HG03066 (cell line): Measurements from ENCODE around the gene ANO6.
A peak's percentile ranks its signal among the peaks of the same experiment; 100 is the strongest.
"Not testable (repeated sequence)": the region's sequence is repeated elsewhere in the genome, so short reads cannot be mapped to it uniquely, and the experiment has no call there.

ENCODE experiments used
- ATAC-seq: cut with Tn5 transposase; IDR thresholded peaks from one replicate; pipeline ENCODE4 v1.9.1; 2021; ENCODE audit warnings: low read depth; ENCODE audit not compliant: unreplicated experiment

Gene ANO6

DNA sequence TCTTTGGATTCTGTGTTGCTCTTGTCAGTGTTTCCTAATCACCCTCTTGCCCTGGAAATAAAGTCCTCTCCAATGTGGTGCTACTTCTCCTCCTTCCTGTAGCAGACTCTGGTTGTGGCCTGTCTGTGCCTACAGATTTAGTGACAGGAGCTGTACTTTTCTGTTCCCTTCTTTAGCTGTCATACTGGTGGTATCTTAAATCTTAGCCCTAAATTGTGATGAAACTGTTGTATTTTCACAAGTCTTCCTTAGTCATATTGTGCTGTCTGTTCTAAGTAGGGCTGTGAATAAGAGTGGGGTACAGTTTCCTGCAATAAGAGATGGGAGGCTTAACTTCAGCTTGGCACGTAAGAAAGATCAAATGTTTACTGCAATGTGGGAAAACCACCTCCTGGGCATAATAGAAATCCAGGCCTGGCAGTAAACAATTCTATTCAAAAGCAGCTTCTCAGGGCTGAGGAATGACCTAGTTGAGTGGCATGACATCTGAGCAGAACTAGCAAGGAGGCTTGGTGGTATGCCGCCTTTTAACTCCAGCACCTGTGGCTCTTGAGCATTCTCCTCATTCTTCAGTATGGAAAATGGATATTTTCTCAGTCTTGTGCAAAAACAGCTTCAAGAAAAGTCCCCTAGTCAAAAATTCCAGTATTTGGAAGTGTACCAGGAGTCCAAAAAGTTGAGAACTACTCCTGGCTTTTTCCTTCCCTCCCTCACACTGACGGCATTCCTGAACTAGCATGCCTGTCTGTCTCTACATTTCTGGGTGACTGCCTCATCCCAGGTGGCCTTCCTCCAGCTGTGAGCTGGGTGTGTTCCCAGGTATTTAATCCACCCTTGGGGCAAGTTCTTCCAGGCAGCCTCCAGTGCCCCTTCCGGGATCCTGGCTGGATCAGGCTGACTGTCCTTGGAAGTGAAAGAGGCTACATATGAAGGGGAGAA lies 19.5 kb downstream of the ANO6 start:
- ATAC-seq: no peak

DNA sequence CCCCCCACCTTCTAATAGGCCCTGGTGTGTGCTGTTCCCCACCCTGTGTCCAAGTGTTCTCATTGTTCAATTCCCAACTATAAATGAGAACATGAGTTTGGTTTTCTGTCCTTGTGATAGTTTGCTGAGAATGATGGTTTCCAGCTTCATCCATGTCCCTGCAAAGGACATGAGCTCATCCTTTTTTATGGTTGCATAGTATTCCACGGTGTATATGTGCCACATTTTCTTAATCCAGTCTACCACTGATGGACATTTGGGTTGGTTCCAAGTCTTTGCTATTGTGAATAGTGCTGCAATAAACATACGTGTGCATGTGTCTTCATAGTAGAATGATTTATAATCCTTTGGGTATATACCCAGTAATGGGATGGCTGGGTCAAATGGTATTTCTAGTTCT lies 20.5 kb downstream of the ANO6 start:
- not testable (repeated sequence) for ATAC-seq

DNA sequence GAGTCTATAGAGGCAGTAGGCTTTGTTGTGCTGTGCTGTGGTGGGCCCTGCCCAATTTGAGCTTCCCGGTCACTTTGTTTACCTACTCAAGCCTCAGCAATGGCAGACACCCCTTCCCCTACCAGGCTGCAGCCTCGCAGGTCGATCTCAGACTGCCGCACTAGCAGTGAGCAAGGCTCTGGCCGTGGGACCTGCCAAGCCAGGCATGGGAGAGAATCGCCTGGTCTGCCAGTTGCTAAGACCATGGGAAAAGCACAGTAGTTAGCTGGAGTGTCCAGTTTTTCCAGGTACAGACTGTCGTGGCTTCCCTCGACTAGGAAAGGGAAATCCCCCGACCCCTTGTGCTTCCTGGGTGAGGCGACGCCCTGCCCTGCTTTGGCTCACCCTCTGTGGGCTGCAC lies 26.3 kb downstream of the ANO6 start:
- no peak for ATAC-seq

DNA sequence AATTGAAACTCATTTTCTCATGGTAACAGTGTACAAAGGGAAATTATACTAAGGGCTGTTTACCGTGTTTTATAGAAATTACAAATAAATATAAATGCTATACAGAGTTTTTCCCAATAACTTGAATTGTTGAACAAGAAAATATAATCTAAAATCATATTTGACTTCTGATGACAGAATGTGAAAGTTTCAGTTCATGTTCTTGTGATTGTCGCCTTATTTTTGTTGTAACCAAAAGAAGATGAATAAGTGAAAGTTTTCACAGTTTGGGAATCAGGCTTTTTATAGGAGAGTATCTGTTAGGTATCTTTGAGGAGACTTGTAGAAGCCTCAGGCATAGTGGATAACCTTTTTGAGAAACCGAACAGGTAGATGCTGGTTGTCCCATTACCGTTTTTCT lies 28.1 kb downstream of the ANO6 start:
- ATAC-seq: peak; percentile 35

DNA sequence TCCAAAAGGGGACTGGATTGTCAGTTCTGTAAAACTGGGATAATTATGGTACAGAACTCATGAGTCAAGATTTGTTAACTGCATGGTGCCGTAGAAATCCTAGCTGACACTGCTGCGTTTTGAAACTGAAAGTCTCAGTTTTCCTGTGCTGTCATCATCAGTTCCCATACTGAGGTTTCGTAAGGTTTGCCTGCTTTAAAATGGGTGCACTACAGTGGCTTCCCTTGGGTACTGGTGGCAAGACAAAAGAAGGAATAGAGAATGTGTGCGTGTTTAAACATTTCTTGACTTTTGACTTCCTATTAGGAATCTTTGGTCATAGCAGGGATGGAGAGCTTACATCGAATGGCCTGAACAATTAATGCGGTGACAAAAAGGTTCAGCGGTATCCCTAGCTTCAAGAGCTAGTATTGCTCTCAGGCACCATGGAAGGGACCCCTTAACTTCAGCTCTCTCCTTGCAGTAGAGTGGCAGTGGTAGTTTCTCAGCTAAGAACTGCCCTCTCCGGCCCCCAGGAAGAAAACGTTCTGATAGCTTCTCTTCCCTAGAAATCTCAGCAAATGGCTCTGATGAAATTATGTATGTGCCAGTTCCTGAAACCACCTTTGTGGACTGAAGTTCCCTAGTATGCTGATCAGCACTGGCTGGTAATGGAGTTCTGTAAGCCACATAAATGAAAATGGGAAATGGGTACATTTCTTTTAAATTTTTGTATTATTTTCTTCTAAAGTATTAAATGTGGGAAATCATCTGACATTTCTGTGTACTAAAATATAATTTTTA lies 28.9 kb downstream of the ANO6 start:
- ATAC-seq: peak; percentile 86

DNA sequence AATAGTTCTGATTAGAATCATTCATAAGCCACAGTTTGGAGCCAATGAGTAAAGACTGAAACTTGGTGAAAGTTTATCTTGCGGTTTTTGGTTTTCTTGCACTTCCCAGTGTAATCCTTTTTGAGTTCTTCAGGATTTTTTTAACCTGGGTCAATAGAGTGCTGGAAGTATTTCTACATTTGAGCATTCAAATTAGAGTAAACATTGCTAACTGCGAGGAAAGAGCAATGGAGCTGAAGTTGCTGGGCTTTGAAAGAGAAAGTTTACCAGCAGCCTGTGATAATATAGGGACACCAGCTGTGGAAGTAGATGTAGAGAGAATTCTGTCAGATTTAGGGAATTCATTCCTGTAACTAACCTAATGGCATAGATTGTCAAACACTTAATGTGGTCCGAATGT lies 30.3 kb downstream of the ANO6 start:
- ATAC-seq: no peak

DNA sequence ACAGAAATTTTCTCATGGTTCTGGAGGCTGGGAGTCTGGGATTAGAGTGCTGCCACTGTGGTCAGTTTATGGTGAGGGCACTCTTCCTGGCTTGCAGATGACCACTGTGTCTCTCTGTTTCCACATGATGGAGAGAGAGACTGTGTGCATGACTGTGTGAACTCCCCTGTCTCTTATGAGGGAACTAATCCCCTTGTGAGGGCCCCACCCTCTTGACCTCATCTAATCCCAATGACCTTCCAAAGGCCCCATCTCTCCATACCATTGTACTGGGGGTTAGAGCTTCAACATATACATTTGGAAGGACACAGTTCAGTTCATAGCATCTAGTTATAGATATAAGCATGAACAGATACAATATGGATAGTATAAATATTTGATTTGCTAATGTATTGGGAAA lies 31.7 kb downstream of the ANO6 start:
- ATAC-seq: no peak

DNA sequence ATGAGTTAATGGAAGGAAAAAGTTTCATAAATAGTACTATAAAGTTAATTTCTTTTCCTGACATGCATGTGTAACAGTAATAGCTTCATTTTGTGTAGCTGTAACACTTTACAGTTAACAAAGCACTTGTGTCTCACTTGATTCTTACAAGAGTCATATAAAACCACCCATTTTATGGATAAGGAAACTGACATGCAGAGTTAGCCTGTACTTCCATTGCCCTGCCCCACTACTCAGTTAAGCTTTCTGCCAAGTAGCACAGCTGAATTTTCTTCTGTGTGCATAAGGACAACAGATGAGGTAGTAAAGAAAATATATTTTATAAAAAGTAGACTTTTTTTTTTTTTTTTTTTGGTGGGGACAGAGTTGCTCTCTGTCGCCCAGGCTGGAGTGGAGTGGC lies 32.2 kb downstream of the ANO6 start:
- ATAC-seq: no peak

DNA sequence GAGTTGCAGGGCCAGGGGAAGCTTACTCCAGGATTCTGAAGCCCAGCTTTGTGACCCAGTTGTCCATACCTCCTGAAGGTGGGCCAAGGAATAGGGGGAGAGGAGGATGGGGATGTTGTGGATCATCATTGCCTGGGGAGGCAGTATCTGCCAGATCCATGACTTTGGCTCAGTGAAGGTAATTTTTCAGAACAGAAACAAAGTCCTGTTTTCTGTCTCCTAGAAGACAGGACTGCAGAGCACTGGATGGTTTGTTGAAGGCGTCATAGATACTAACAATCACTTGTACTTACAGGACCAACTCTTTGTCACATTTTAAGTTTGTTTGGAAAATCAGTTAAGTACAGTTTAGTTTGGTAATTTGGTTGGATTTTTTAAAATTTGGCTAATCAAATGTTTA lies 38.4 kb downstream of the ANO6 start:
- ATAC-seq: no peak

DNA sequence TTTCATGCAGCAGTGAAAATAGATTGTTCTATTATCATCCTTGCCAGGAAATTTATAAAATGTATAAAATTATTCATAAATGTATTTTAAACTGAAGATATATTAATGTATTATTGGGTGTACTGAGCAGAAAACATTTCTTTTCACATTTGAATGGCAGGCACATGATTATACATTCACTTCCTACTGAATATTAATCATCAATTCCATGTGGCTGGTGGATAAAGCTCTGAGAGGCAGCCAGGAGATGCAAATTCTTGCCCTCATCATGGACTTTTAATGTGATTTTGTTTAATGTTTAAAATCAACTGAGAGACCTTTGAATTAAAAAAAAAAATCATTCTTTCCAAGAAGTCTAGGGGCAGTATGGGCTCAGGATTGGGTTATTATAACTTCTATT lies 40.8 kb downstream of the ANO6 start:
- peak; percentile 9 for ATAC-seq

DNA sequence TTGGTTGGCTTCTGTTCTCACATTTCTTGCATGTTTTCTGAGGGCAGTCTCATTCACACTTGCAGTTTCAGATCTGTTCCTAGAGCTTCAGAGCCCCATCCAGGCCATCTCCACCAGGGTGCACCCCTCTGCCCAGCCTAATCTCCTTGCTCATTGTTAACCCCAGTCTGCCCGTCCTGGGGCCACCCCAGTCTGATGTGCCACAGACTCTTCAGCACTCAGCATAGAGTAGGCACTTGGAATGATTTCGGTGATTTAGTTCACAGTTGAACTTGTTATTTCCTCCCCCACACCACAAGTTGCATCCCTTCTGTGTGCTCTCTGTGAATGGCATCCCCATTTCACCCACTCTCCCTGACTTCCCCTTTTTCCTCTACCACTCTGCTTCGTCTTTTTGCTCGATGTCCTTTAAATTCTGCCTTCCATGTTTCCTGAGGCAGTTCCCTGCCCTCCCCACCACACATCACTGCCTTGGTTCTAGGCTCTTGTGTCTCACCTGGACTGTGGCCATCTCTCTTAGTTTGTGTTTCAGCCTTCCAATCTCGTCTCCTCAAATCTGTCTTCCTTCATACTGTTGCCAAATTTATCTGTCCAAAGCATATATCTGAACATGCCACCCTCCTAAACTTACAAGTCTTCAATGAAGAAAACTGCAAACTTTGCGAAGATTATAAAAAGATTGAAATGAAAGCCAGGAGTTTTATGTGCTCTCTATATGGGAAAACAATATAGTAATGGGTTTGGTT lies 41.5 kb downstream of the ANO6 start:
- peak; percentile 94 for ATAC-seq

DNA sequence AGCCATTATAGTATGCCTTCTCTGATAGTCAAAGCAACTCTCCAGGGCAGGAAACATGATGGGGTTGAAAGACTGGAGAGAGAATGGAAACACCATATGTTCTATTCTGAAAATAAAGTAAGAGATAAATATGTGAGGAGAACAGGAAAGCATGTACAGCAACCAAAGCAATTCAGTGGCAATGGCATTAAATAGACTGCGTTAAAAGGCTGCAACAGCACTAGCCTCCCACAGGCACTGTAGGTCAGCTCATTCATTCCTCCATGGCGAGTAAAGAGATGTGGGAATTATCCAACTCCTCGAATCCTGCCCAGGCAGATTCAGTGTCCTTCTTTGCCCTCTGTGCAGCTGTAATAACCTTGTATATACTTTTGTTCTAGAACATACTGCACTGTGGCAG lies 43.8 kb downstream of the ANO6 start:
- ATAC-seq: no peak

DNA sequence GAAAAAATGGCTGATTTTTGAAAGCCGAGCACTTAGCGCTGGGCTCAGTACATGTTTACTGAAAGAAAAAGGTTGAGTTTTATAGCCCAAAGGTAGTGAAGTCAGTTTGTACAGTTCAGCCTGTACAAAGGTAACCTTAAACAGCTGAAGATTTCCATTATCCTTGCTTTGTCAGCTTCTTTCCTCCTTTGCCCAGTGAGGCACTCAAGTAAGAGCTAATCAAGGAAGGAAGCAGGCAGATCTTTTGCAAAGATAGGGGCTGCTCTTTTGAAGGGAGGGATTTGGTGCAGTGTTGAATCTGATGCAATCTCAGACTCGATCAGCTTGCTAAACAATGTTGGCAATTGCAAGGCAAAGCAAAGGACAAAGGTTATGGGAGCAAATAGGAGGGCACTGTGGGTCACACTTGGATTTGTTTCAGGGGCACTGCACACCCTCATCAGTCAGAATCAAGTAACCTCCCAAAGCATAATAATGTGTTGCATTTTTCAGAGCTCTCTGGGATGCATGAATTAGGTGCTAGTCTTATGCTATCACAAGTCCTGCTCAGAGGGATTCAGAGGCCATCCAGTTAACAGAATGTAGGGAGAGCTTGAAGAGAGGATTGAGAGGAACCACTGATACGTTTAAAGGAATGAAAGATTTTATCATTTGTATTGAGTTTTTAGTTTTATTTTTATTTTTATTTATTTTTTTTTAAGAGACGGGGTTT lies 44.4 kb downstream of the ANO6 start:
- ATAC-seq: no peak

DNA sequence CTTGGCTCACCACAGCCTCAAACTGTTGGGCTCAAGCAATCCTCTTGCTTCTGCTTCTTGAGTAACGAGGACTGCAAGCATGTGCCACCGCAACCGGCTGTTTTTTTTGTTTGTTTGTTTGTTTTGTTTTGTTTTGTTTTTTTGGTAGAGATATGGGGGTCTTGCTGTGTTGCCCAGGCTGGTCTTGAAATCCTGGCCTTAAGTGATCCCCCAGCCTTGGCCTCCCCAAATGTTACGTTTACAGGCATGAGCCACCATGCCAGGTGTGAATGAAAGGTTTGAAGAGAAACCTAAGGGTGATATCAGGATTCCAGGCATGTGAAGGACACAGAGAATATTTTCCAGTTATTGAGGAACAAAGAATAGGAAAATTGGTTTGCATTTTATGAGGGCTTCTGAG lies 45.0 kb downstream of the ANO6 start:
- no peak for ATAC-seq

DNA sequence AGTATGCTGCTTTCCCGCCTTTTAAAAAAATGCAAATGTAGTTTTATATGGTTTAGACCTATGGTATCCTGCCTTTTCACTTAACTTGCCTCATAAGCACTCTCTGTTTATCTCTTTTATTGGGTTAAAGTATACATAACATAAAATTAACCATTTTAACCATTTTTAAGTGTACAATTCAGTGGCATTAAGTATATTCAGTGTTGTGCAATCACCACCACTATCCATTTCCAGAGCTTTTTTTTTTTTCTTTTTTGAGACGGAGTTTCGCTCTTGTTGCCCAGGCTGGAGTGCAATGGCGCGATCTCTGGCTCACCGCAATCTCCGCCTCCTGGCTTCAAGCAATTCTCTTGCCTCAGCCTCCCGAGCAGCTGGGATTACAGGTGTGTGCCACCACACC lies 46.3 kb downstream of the ANO6 start:
- ATAC-seq: not testable (repeated sequence)

DNA sequence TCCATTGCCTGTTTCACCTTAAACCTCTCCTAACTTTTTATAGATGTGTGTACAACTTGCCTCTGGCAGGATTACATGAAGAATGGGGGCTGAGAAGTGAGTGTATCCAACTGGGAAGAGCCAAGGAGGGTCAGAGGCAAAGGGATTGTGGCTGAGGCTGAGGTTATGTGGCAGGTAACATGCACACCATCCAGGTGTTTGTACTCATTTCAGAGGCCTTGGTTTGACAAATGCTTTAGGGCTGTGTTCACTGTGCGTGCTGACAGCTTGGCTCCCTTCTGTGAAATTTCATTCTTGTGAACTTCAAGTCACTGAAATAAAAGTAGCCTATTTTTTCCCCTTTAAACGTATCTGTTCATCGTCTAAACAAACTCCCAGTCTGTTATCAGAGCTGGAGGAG lies 47.7 kb downstream of the ANO6 start:
- ATAC-seq: no peak

DNA sequence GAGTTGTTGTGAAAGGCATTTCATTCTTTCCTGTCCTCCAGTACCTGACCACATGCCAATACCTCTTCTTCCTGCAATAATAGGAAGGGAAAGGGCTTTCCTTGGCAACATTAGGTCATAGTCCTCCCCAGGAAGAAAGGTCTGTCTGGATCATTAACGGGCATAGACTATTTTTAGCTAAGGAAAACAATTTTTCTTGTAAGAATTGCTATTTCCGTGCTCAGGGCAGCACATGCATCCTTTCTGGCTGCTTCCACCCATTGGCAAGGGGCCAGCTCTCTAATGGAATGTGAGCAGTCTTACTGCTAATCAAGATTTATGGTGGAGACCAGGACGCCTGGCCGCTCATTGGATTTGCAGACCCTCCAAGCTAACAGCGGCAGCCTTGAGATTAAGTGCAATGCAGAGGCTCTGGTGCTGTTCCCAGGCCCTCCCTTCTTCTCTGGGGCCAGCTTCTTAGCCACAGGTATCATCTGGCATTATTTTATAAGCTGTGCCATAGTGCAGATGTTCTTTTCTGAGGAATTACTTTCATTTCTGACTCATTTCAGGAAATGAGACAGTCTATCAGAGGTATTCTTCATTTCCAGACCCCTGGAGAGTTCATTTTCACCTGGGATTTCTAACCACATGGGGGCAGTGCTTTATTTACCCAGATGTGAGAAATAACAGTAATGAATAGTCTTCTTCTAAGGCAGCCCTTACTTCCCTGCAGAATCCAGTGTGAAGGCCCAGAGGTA lies 52.9 kb downstream of the ANO6 start:
- no peak for ATAC-seq

DNA sequence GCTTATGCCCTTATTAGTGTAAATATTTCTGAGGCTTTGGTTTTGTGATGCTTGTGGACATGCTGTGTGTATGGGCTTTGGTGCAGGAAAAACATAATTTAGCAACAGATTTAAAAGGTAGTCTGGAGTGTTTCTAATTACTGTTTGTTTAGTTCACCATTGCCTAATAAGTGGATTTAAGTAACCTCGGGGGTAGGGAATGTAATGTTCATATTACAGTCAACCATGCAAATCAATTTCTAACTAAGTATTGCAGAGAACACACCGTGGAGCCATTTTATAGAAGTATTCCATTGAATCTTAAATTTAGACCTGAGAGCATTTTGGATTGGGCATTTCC lies 53.5 kb downstream of the ANO6 start:
- no peak for ATAC-seq

DNA sequence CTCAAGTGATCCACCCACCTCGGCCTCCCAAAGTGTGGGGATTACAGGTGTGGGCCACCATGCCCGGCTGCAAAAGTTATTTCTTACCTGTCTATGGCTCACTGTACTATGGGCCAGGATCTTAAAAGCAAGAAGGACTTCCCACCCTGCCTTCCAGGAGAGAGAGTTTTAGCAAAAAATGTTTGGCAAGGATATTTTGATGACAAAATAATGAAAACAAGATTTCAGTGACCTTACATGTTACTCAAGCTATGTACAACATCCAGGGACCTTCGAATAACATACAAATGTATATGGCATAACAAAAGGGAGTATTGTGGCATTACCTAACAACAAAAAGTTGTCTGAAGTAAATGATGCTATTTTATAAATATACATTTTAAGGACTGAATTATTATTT lies 55.1 kb downstream of the ANO6 start:
- ATAC-seq: no peak

DNA sequence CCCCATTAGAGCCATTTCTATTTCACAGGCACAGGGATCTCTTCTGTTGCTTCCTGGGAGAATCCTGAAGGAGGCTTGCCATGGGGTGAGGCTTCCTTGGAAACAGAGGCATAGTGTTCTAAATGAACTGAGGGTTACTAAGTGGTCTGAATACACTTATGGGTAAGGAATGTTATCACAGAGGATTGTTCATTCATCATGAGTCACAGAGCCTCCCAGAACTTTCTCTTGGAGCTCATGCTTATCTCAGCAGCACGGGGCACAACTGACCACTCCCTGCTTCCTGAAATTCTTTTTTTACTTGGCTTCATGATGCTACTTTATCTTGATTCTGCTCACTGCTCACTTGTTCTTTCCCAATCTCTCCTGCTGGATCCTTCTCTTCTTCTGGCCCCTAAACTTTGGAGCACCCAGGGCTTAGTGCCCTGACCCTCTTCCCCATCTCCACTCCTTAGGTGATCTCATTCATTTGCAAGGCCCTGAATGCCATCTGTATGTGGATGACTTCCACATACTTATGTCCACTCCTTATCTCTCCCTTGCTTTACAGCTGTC lies 57.9 kb downstream of the ANO6 start:
- no peak for ATAC-seq
